Activated naive CD8-positive, alpha-beta T cell treated with anti-CD3 and anti-CD28 coated beads, Interleukin-2, amount 50 U/mL, for 24 hours (primary cell): Measurements from ENCODE around the gene DCX.

ENCODE experiments used
- ATAC-seq: fragments of 150-1000 bp; cut with Tn5 transposase; one replicate; pipeline ENCODE4 v1.10.0; 2021
- DNase-seq: peaks from one replicate; pipeline ENCODE4 v3.0.0; 2021
- H3K27ac Mint-ChIP-seq: one replicate; pipeline ENCODE4 v1.8.0; 2021; ENCODE audit warnings: mild to moderate bottlenecking, mixed read lengths
- H3K27me3 Mint-ChIP-seq: one replicate; pipeline ENCODE4 v1.8.0; 2021; ENCODE audit warnings: mixed read lengths
- H3K36me3 Mint-ChIP-seq: one replicate; pipeline ENCODE4 v1.8.0; 2021; ENCODE audit warnings: low read depth, mixed read lengths
- H3K4me1 Mint-ChIP-seq: one replicate; pipeline ENCODE4 v1.8.0; 2021; ENCODE audit warnings: mixed read lengths
- H3K4me3 Mint-ChIP-seq: one replicate; pipeline ENCODE4 v1.8.0; 2021; ENCODE audit warnings: mild to moderate bottlenecking, moderate library complexity, mixed read lengths
- H3K9me3 Mint-ChIP-seq: one replicate; pipeline ENCODE4 v1.8.0; 2021; ENCODE audit warnings: mixed read lengths

Gene DCX

DNA sequence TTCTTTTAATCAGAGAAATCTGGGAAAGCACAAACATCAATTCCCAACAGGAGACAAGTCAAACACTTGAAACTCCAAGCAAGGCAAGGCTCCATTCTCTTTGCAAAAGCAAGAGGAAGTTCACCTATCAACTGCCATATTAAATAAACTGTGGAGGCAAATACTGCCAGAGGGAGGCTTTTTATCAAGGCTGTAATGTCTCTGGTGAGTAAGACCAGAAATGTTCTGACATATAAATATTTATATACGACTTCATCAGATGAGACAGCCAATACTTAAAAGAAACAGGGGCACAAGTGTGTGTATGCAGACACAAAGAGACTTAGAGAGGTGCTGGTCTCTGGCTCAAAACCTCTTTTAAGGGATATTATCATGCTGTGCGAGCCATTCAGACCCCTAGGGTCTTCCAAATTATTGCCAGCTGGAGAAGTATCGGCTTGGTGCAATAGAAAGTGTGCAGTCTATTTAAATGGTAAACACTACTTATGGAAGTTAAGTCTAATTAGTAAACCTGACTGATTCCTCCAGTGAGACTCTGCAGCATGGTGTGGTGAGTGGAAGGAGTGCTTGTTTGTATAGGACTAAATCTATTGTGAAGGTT lies 24.4 kb downstream of the DCX start:
- Mint-ChIP-seq H3K9me3 (no peaks in the 10 kb centered on the region), H3K4me1 (no peaks in the 10 kb centered on the region), H3K27ac (no peak overlapping the region)

DNA sequence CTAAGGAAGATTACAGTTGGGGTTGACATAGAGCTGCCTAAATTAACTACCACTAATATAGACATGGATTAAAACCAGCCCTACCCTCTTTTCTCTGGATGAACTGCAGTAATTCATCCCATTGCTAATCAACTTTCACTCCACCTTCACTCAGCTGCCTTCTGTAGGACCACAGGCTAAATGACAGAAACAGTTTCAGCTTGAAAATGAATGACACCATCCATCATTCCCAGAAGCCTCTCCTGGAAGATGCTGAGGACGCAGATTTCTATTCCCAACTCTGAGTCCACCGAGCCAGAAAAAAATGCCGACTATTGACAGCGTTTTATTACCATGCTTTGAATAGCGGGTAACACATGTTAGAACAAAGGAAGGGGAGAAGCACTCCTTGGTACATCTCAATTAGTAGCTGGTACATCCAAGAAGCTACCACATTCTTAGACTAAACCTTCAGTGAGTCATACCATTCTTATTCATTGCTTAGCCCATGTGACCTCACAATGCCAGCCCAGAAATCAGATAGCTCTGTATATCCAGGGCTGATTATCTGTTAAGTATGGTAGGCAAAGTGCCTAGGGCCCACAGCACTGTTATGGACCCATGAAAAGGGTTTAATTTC lies 25.3 kb downstream of the DCX start:
- Mint-ChIP-seq H3K4me1 (no peaks in the 10 kb centered on the region), H3K36me3 (no peaks in the 10 kb centered on the region)
- no peak for DNase-seq

More for the DNA sequence above, 24.4 kb downstream of the DCX start:
- ATAC-seq (no peak), DNase-seq (no peak)
- Mint-ChIP-seq H3K36me3 (no peaks in the 10 kb centered on the region), H3K4me3 (no peak overlapping the region), H3K27me3 (no peaks in the 10 kb centered on the region)

DNA sequence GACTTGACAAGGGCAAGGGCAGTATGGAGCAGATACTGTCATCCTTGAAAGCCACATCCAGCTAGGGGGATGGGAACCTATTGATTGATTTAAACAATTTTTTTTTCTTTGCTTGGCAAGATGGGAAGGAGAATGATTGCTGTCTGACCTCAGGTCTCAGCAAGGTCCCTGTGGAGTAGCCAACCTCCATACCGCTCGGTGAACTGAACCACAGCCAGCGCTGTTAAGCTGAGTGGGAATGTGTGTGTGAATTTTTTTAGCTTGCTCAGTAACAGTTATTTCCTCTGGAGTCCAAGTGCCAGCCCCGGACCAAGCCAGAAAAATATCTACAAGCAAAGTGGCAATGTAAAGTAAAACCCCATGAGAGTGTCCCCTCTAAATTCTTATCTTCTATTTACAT lies 25.9 kb downstream of the DCX start:
- no peak overlapping the region for H3K27ac Mint-ChIP-seq
- ATAC-seq = no peak
- no peaks in the 10 kb centered on the region for H3K36me3 Mint-ChIP-seq
- H3K27me3 Mint-ChIP-seq = no peaks in the 10 kb centered on the region
- no peak overlapping the region for H3K4me3 Mint-ChIP-seq
- H3K9me3 Mint-ChIP-seq = no peaks in the 10 kb centered on the region
- DNase-seq = no peak
- H3K4me1 Mint-ChIP-seq = no peaks in the 10 kb centered on the region

More for the DNA sequence above, 25.3 kb downstream of the DCX start:
- Mint-ChIP-seq H3K4me3 (no peak overlapping the region), H3K27me3 (no peaks in the 10 kb centered on the region), H3K27ac (no peak overlapping the region), H3K9me3 (no peaks in the 10 kb centered on the region)
- no peak for ATAC-seq

DNA sequence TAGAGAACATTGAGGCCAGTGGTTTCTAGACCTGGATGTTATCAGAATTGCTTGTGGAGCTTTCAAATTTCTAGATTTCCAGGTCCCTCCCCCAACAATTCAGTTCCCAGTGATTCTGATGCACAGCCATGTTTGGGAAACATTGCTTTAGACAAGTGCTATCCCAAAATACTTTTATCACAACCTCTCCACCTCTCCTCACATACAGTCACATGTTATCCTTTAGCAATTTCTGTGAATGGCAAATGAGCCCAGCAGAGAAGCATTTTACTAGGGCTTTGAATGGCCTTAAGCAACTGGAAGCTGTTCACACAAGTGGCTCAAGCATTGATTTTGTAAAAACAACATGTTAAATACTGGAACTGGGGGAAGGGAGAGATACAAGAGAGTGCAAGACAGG lies 29.7 kb downstream of the DCX start:
- Mint-ChIP-seq H3K36me3 (no peaks in the 10 kb centered on the region), H3K27me3 (no peaks in the 10 kb centered on the region), H3K9me3 (no peaks in the 10 kb centered on the region), H3K4me1 (no peaks in the 10 kb centered on the region), H3K4me3 (no peak overlapping the region), H3K27ac (no peak overlapping the region)
- DNase-seq = no peak
- ATAC-seq = no peak

DNA sequence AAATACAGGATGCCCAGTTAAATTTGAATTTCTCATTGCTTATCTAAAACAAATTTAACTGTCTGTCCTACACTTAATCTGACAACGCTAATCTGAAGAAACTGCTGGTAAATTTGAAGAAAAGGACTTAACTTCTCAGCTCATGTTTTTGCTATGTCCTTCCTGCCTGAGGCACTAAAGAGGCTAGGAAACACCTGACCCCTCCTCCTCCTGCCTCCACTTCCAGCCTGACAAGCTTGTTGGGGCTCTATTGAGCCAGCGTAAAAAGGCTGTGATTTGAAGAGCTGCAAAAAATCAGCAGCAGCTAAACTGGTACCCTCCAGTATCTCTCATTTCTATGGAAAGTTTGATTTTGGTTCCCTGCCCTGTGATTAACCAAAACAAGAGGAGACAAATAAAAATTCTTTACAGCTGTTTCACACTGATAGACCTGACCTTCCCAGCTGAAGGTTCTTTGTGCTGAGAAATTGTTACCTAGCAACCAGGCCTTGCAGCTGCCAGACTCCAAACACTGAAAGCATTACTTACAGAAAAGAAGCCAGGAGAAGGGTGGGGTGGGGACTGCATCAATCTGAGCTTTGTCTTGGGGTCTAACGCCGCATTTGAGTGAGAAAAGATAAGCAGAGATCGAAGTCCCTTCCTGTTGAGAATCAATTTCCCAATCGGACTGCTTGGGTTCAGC lies 35.0 kb downstream of the DCX start:
- DNase-seq (no peak), ATAC-seq (no peak)
- Mint-ChIP-seq H3K27me3 (no peaks in the 10 kb centered on the region), H3K4me3 (no peak overlapping the region), H3K9me3 (no peaks in the 10 kb centered on the region), H3K27ac (no peak overlapping the region), H3K4me1 (no peaks in the 10 kb centered on the region), H3K36me3 (no peaks in the 10 kb centered on the region)

DNA sequence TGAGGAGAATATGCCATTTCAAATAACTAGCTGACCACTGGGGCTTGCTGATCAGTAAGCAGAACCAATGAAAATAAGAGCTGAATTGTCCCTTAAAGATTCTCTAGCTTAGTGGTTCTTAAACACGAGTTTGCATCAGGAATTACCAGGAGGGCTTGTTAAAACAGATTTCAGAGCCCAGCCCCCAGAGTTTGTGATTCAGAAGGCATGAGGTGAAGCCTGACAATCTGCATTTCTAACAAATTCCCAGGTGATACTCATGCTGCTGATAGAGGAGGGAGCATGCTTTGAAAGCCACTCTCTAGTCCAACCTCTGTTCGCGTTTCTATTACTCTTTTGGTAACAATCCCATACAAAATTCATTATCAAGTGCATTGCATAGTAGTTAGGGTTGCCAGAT lies 35.5 kb downstream of the DCX start:
- ATAC-seq (no peak), DNase-seq (no peak)
- Mint-ChIP-seq H3K4me1 (no peaks in the 10 kb centered on the region), H3K4me3 (no peak overlapping the region), H3K36me3 (no peaks in the 10 kb centered on the region), H3K9me3 (no peaks in the 10 kb centered on the region), H3K27me3 (no peaks in the 10 kb centered on the region), H3K27ac (no peak overlapping the region)

DNA sequence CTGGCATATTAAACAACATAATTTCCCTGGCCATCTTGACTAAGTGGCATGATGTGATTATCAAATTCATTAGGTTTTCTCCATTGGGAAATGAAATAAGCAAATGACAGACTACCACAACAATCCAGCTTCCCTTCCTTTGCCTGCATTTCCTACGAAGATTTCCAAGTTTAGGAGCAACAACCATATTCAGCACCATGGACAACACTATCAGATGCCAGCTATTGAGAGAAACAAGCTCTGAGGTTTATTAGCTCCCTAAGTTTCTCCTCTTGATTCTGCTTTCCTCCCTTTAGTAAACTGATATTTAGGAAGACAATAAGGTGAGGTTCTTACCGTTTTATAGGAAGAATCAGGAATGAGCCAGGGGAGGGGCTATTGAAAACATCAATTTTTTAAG lies 36.2 kb downstream of the DCX start:
- Mint-ChIP-seq H3K9me3 (no peaks in the 10 kb centered on the region), H3K27me3 (no peaks in the 10 kb centered on the region), H3K4me3 (no peak overlapping the region), H3K4me1 (no peaks in the 10 kb centered on the region), H3K36me3 (no peaks in the 10 kb centered on the region), H3K27ac (no peak overlapping the region)
- no peak for ATAC-seq
- no peak for DNase-seq

DNA sequence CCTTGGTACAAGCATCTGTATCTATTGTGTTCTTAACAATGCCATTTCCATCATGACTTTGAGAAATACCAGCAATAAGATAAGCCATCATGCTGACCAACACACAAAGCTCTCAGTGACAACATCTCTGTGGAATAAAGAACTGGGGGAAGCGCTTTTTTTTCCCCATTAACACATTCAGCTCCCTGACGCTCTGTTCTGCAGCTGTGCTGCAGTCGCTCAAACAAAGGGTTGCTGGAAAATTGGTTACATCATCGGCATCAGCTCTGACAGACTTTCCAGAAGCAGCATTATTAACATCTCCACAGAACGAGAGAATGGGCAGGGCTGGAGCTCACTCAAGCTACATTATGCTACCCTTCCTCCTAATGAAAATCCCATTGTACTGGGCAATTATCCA lies 39.9 kb downstream of the DCX start:
- no peaks in the 10 kb centered on the region for H3K4me1 Mint-ChIP-seq
- H3K9me3 Mint-ChIP-seq = no peaks in the 10 kb centered on the region
- H3K27me3 Mint-ChIP-seq = no peaks in the 10 kb centered on the region
- H3K4me3 Mint-ChIP-seq = no peak overlapping the region
- no peak for DNase-seq
- H3K36me3 Mint-ChIP-seq = no peaks in the 10 kb centered on the region
- ATAC-seq = no peak
- no peak overlapping the region for H3K27ac Mint-ChIP-seq

DNA sequence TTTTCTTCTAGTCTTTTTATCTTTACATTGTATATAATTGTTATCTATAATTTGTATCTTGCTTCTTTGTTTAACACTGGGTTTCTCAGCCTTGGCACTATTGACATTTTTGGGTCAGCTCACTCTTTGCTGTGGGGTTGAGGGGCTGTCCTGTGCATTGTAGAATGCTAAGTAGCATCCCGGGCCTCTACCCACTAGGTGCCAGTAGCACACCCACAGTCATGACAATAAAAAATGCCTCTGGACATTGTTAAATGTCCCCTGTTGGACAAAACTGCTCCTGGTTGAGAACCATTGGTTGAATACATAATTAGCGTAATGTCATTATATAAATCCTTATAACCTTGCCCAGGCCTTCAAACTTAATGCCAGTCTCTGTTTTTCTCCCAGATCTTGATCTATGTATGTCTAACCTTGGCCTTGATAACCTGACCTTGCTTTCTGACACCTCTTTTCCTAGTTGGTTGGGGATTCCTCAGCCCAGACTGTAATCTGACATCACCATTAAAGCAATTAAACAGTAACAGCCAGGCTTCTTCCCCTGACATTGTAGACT lies 46.1 kb downstream of the DCX start:
- ATAC-seq (no peak), DNase-seq (no peak)

DNA sequence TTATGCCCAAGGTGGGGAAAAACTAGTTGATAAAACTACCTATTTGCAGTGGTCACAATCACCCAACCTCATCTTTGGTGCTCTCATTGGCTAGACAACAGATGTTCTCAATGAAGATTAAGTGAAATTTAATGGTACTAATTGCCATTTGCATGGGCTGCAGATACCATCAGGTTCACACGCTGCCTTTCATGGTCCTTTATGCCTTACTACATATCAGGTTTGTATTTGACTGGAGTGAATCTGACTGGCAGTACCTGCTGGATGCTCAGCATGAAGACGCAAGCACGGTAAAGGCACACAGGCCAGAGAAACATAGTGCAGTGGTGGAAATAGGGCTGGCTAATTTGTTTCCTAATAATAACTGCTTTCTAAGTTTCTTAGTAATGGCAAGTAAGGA lies 48.3 kb downstream of the DCX start:
- ATAC-seq = no peak
- DNase-seq = no peak
- Mint-ChIP-seq H3K9me3 (no peaks in the 10 kb centered on the region), H3K27me3 (no peaks in the 10 kb centered on the region), H3K27ac (no peak overlapping the region), H3K4me3 (no peak overlapping the region), H3K36me3 (no peaks in the 10 kb centered on the region), H3K4me1 (no peaks in the 10 kb centered on the region)

More for the DNA sequence above, 46.1 kb downstream of the DCX start:
- Mint-ChIP-seq H3K4me3 (no peak overlapping the region), H3K27ac (no peak overlapping the region), H3K36me3 (no peaks in the 10 kb centered on the region), H3K9me3 (no peaks in the 10 kb centered on the region), H3K4me1 (no peaks in the 10 kb centered on the region), H3K27me3 (no peaks in the 10 kb centered on the region)

DNA sequence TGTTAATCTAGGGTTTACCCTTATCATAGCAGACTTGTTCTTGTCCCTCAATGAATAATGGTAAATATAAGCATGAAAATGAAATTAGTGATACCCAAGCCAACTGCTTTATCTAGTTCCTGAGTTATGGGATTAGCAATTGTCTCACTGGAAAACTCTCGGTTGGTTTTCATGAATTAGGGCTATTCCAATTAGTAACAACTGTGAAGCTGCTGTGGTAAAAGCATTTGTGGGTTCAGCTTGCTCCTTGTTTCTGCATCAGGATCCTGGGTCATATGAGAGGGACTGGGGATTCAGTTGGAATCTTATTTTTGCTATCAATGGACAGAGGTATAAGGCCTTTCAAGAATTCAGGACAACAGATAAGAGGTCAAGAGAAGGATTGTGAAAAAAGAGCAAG lies 50.2 kb downstream of the DCX start:
- Mint-ChIP-seq H3K4me3 (no peak overlapping the region), H3K36me3 (no peaks in the 10 kb centered on the region), H3K9me3 (no peaks in the 10 kb centered on the region), H3K27me3 (no peaks in the 10 kb centered on the region), H3K4me1 (no peaks in the 10 kb centered on the region), H3K27ac (no peak overlapping the region)
- no peak for DNase-seq
- ATAC-seq = no peak

DNA sequence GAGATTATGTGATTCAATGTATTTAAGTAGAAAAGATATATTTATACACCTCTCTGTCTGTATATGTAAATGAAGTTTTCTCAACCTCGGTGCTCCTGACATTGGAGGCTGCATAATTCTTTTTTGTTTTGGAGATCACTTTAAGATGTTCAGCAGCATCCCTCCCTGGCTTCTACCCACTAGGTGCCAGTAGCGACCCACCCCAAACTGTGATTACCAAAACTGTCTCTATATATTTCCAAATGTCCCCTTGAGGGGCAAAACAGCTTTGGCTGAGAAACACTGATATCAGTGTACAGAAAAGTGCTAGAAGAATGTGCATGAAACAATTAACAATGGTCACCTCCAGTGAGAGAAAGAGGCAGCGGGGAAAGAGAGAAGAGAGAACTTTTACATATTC lies 51.2 kb downstream of the DCX start:
- Mint-ChIP-seq H3K4me1 (no peaks in the 10 kb centered on the region), H3K27me3 (no peaks in the 10 kb centered on the region), H3K27ac (no peak overlapping the region), H3K4me3 (no peak overlapping the region), H3K9me3 (no peaks in the 10 kb centered on the region), H3K36me3 (no peaks in the 10 kb centered on the region)
- no peak for ATAC-seq
- no peak for DNase-seq

DNA sequence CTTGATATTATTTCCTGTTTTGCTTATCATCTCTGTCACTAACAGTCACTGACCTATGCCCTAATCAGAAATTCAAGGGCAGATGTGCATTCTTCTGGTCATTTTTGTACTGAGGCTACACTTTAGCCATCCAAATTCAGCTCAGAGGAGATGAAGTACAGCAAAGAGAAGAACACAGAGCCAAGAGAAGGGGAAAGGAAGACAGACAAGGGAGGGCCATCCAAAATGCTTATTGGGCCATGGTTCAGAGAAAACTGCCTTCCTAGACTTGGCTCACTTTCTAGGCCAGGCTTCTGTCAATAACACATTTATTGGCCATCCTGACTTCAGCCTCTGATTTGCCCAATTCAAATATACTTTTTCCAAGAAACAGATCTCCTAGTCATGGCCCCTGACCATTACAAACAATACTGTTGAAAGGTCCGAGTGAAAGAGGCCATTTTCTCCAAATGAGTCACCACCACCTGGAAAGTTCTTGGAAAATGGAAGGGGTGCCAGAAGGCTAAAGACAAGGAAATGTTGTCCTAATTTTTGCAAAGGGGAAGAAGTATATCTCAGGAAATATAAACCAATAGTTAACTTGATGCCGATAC lies 56.4 kb downstream of the DCX start:
- Mint-ChIP-seq H3K4me1 (no peaks in the 10 kb centered on the region), H3K27me3 (no peaks in the 10 kb centered on the region), H3K4me3 (no peak overlapping the region), H3K36me3 (no peaks in the 10 kb centered on the region), H3K27ac (no peak overlapping the region), H3K9me3 (no peaks in the 10 kb centered on the region)
- ATAC-seq (no peak), DNase-seq (no peak)

DNA sequence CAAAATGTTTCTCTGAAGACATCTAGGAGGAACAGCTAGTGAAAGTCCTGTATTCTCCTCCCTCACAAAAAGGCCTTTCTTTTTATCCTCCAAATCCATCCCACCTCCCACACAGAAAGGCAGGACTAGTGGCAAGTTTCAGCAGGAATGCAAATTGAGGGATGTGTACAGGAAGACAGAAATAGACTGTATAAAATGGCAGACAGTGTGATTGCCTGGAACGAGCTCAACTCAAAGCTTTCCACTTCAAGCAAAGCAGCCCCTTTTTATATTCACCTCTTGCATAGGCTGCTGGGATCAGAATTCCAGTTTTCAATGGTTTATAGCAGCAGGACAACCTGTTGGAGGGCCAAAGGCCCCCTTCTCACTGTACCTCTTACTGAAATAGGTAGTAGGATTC lies 57.5 kb downstream of the DCX start:
- H3K27ac Mint-ChIP-seq = no peak overlapping the region
- H3K27me3 Mint-ChIP-seq = no peaks in the 10 kb centered on the region
- H3K36me3 Mint-ChIP-seq = no peaks in the 10 kb centered on the region
- H3K4me1 Mint-ChIP-seq = no peaks in the 10 kb centered on the region
- no peak for ATAC-seq
- H3K4me3 Mint-ChIP-seq = no peak overlapping the region
- H3K9me3 Mint-ChIP-seq = no peaks in the 10 kb centered on the region
- no peak for DNase-seq

DNA sequence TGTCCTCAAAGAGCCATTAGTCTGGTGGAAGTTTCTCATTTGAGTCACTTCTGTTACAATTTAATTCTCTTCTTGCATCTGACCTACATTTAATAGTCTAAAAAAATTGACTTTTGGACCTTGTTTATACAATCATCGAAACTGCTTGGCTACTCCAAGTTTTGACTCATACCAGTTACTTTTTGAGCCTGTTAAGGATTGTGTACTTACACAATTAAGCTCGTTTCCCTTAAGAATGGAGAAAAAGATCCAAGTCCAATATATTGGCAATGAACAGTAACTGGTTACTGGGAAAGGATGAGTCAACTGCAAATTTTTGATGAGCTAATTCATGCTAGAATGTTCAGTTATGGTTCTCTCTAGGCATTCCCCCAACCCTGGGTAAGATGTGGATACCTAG lies 58.2 kb downstream of the DCX start:
- no peak for ATAC-seq
- Mint-ChIP-seq H3K36me3 (no peaks in the 10 kb centered on the region), H3K27ac (no peak overlapping the region), H3K4me1 (no peaks in the 10 kb centered on the region), H3K4me3 (no peak overlapping the region), H3K27me3 (no peaks in the 10 kb centered on the region), H3K9me3 (no peaks in the 10 kb centered on the region)
- DNase-seq = no peak
